Subcutaneous adipose tissue (tissue), 4 donors: Measurements from ENCODE around the gene NUP62CL. TPM values are rescaled to one million over a fixed set of nuclear protein-coding genes. Genes with fewer than 3 reads are reported as not detected.

Source experiments
- total RNA-seq, 4 donors: library from RNA; depleted of rRNA; stranded (reverse); fragments of >200 nt; gene quantifications; one replicate each; pipeline ENCODE4 v1.1.0, GENCODE V29; 2016
- TF ChIP-seq, protein P1 (sequence below): fragments of 450-650 bp; IDR thresholded peaks from one replicate; pipeline ENCODE4 v1.5.1; 2016; ENCODE audit warnings: low read depth, mild to moderate bottlenecking, control low read depth, antibody characterized with exemption, moderate library complexity

Gene NUP62CL
- total RNA-seq, 4 donors from 2014 or later, result not detected

DNA sequence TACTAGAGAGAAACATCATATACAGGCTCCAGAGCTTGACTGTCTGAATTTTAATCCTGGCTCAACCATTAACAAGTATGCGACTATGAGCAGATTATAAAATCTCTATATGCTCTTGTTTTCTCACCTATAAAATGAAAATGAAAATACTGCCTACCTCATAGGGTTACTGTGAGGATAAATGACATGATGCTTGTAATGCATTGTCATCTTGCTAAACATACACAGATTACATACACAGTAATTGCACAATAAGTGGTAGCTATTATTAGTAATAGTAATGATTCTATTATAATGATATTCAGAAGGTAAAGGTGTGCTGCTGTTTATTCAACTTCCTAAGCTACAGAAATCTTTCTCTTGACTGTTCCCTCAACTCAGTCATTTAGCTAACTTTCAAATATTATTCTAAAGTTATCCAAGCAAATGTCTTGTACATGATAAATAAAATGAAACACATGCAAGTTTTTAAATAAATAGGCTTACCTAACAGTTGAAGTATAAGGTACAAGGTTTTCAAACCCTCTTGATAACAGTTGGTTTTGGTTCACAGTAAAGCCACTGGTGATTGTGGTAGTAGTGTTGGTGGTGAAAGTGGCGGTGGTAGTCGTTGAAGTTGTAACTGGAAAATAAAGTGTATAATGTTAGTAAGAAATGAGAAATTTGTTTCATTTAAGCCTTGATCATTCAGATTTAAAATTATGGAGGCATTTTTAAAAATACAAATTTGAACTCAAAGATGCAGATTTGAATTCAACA lies 38.9 kb downstream of the NUP62CL start:
- TF ChIP-seq, protein P1, sequence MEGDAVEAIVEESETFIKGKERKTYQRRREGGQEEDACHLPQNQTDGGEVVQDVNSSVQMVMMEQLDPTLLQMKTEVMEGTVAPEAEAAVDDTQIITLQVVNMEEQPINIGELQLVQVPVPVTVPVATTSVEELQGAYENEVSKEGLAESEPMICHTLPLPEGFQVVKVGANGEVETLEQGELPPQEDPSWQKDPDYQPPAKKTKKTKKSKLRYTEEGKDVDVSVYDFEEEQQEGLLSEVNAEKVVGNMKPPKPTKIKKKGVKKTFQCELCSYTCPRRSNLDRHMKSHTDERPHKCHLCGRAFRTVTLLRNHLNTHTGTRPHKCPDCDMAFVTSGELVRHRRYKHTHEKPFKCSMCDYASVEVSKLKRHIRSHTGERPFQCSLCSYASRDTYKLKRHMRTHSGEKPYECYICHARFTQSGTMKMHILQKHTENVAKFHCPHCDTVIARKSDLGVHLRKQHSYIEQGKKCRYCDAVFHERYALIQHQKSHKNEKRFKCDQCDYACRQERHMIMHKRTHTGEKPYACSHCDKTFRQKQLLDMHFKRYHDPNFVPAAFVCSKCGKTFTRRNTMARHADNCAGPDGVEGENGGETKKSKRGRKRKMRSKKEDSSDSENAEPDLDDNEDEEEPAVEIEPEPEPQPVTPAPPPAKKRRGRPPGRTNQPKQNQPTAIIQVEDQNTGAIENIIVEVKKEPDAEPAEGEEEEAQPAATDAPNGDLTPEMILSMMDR, result no peak

GRCh38 chrX:107154787-107155620 lies 51.2 kb downstream of the NUP62CL start:
- TF ChIP-seq, protein P1, result no peak

GRCh38 chrX:107153005-107153404 lies 53.2 kb downstream of the NUP62CL start:
- TF ChIP-seq, protein P1, result no peak

GRCh38 chrX:107146670-107147069 lies 59.6 kb downstream of the NUP62CL start:
- TF ChIP-seq, protein P1, result no peak

DNA sequence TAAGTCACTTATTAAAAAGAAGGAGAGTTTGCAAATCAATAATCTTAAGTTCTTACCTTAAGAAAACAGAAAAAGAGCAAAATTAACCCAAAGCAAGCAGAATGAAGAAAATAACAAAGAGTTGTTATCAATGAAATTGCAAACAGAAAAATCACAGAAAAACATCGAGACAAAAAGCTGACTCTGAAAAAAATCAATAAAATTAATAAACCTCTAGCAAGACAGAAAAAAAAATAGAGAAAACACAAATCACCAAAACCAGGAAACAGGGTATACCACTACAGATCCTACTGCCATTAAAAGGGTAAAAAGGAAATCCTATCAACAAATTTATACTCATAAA lies 70.3 kb downstream of the NUP62CL start:
- TF ChIP-seq, protein P1, result no peak

- TF ChIP-seq, protein P1, result no peak
Measured at GRCh38 chrX:107135049-107135964, 70.9 kb downstream of the NUP62CL start.
